CD4-positive, alpha-beta memory T cell (primary cell): Measurements from ENCODE around the gene TRPV2. TPM values are rescaled to one million over a fixed set of nuclear protein-coding genes. Genes with fewer than 3 reads are reported as not detected.
A peak's percentile ranks its signal among the peaks of the same experiment; 100 is the strongest.

Source experiments
- CTCF ChIA-PET: fragments of 350-600 bp; sonication (Branson Sonifier 250); formaldehyde crosslinking; loops from one replicate; lab custom pipeline; 2021; ENCODE audit warnings: inconsistent platforms; ENCODE audit not compliant: partially characterized antibody; lab: Charles Lee
- POLR2A ChIA-PET: fragments of 350-600 bp; sonication (Branson Sonifier 250); formaldehyde crosslinking; loops from one replicate; lab custom pipeline; 2021; ENCODE audit not compliant: partially characterized antibody; lab: Charles Lee
- DNase-seq, 5 donors: peaks; one replicate each; pipeline versions ENCODE4 v3.0.0 to v3.0.0-alpha.2; 2020 to 2022; ENCODE audit warnings: mixed read lengths in 1 of 5
- H3K27ac ChIP-seq: one replicate; pipeline ENCODE4 v1.7.0; 2013; ENCODE audit warnings: low read depth, low read length
- H3K27me3 ChIP-seq: 2 replicates; pipeline ENCODE4 v1.7.0; 2013; ENCODE audit warnings: mild to moderate bottlenecking, low read length, moderate library complexity; ENCODE audit not compliant: insufficient read depth
- H3K36me3 ChIP-seq: 2 replicates; pipeline ENCODE4 v1.7.0; 2013; ENCODE audit warnings: mild to moderate bottlenecking, low read length, moderate library complexity; ENCODE audit not compliant: insufficient read depth
- H3K4me1 ChIP-seq: 2 replicates; pipeline ENCODE4 v1.7.0; 2013; ENCODE audit warnings: mild to moderate bottlenecking, low read length, moderate library complexity; ENCODE audit not compliant: insufficient read depth
- H3K4me3 ChIP-seq, 2 donors: one replicate each; pipeline ENCODE4 v1.7.0; 2013; ENCODE audit warnings: low read length in 2 of 2, mild to moderate bottlenecking in 1 of 2
- H3K9me3 ChIP-seq, 2 donors: one replicate each; pipeline ENCODE4 v1.7.0; 2013; ENCODE audit warnings: low read length in 2 of 2, control low read depth in 1 of 2; ENCODE audit not compliant: control insufficient read depth in 1 of 2
- H3K27ac Mint-ChIP-seq, 7 donors: one replicate each; pipeline ENCODE4 v1.8.0; 2020 to 2021; ENCODE audit warnings: mixed read lengths in 7 of 7, mild to moderate bottlenecking in 6 of 7, inconsistent platforms in 3 of 7, moderate library complexity in 3 of 7
- H3K27me3 Mint-ChIP-seq, 2 donors: one replicate each; pipeline ENCODE4 v1.8.0; 2020 to 2021; ENCODE audit warnings: mixed read lengths in 2 of 2
- H3K36me3 Mint-ChIP-seq, 2 donors: one replicate each; pipeline ENCODE4 v1.8.0; 2020 to 2021; ENCODE audit warnings: mixed read lengths in 2 of 2, inconsistent platforms in 1 of 2, mild to moderate bottlenecking in 1 of 2
- H3K4me1 Mint-ChIP-seq, 4 donors: one replicate each; pipeline ENCODE4 v1.8.0; 2020 to 2021; ENCODE audit warnings: mixed read lengths in 4 of 4, mild to moderate bottlenecking in 1 of 4
- H3K4me3 Mint-ChIP-seq, 8 donors: one replicate each; pipeline ENCODE4 v1.8.0; 2020 to 2021; ENCODE audit warnings: mixed read lengths in 8 of 8, mild to moderate bottlenecking in 7 of 8, moderate library complexity in 6 of 8, inconsistent platforms in 3 of 8
- H3K9me3 Mint-ChIP-seq, 8 donors: one replicate each; pipeline ENCODE4 v1.8.0; 2020 to 2021; ENCODE audit warnings: mixed read lengths in 8 of 8, mild to moderate bottlenecking in 5 of 8, inconsistent platforms in 3 of 8, moderate library complexity in 1 of 8
- intact Hi-C: fragments of 100-400 bp; cut with micrococcal nuclease; formaldehyde crosslinking; loops from one replicate; pipeline ENCODE4 v1.15.1; 2023
- polyA plus RNA-seq, 2 donors: library from polyadenylated mRNA; unstranded; fragments of 300-500 nt; fragmentation: Illumina TruSeq; gene quantifications; one replicate each; pipeline ENCODE4 v1.2.3, GENCODE V29; 2021
- total RNA-seq, 2 experiments: library from RNA; stranded (reverse); gene quantifications; one replicate each; pipeline ENCODE4 v1.2.3, GENCODE V29; 2021

TRPV2 gene
- total and polyA plus RNA-seq, 4 experiments from 2014 or later, result 95.0 to 127 (median 109) TPM

GRCh38 chr17:16379654-16380053, 35.7 kb upstream of the TRPV2 start:
- H3K36me3 ChIP-seq, result peaks cover 11% of the 10 kb centered on the region
- no peaks in the 10 kb centered on the region for H3K9me3 ChIP-seq
- H3K4me1 ChIP-seq, result peaks cover 25% of the 10 kb centered on the region
- no peak overlapping the region for H3K27ac ChIP-seq
- H3K4me3 ChIP-seq, result no peak overlapping the region
- Mint-ChIP-seq H3K4me1 (peaks cover 28 to 43% (median 37%) of the 10 kb centered on the region in 4 donors), H3K27me3 (peaks cover 0 to 4% of the 10 kb centered on the region in 2 donors), H3K4me3 (peak overlapping the region in 1 of 8 donors; percentile 12), H3K36me3 (peaks cover 20 to 39% of the 10 kb centered on the region in 2 donors), H3K9me3 (peaks cover 0 to 9% (median 0%) of the 10 kb centered on the region in 8 donors), H3K27ac (peak overlapping the region in 2 of 7 donors; percentile 31 to 100)
- POLR2A ChIA-PET, result interaction anchor here (1.6 to 4.4 kb wide), 3 partner anchors 11 to 209 kb away, joined by 4 to 82 read pairs (median 5); no protein-coding TSS in a partner anchor
- no peak for DNase-seq
- CTCF ChIA-PET, result interaction anchor here (1.0 to 8.0 kb wide), 2 partner anchors 15 to 36 kb away, joined by 5 to 60 read pairs; partner anchors contain the start of gene TRPV2
- intact Hi-C loops, result loop anchor here (5.0 kb wide), 2 partner anchors 73 to 158 kb away; no protein-coding TSS in a partner anchor
- no peaks in the 10 kb centered on the region for H3K27me3 ChIP-seq

GRCh38 chr17:16380640-16381495, 34.5 kb upstream of the TRPV2 start, which contains the start of gene UBB:
TSS of gene UBB (plus strand) at chr17:16381091. CDS start at chr17:16381908, 817 bp downstream.
- Mint-ChIP-seq H3K4me1 (peaks cover 28 to 49% (median 39%) of the 10 kb centered on the region in 4 donors), H3K27me3 (peaks cover 0 to 4% of the 10 kb centered on the region in 2 donors), H3K9me3 (peaks cover 0 to 9% (median 0%) of the 10 kb centered on the region in 8 donors), H3K27ac (peak within 1 kb of the TSS; percentile 94 to 100 (median 99)), H3K36me3 (peaks cover 20 to 39% of the 10 kb centered on the region in 2 donors), H3K4me3 (peak within 1 kb of the TSS; percentile 86 to 99 (median 94))
- no peaks in the 10 kb centered on the region for H3K27me3 ChIP-seq
- CTCF ChIA-PET, result interaction anchor here (1.0 to 1.9 kb wide), 7 partner anchors 17 to 155 kb away, joined by 4 to 7 read pairs (median 5); partner anchors contain the start of genes CENPV and TRPV2
- H3K4me3 ChIP-seq, result peak within 1 kb of the TSS; percentile 72 to 94
- no peaks in the 10 kb centered on the region for H3K9me3 ChIP-seq
- H3K27ac ChIP-seq, result peak within 1 kb of the TSS; percentile 91
- peak; percentile 93 to 98 (median 97) for DNase-seq
- POLR2A ChIA-PET, result interaction anchor here (0.6 to 4.5 kb wide), 30 partner anchors 11 to 748 kb away, joined by 3 to 129 read pairs (median 4); partner anchors contain the start of genes CENPV, PIGL and TRPV2
- intact Hi-C loops, result loop anchor here (1.0 to 5.0 kb wide), 6 partner anchors 28 to 164 kb away; partner anchors contain the start of genes CENPV and PIGL
- peaks cover 11% of the 10 kb centered on the region for H3K36me3 ChIP-seq
- peaks cover 25% of the 10 kb centered on the region for H3K4me1 ChIP-seq

DNA sequence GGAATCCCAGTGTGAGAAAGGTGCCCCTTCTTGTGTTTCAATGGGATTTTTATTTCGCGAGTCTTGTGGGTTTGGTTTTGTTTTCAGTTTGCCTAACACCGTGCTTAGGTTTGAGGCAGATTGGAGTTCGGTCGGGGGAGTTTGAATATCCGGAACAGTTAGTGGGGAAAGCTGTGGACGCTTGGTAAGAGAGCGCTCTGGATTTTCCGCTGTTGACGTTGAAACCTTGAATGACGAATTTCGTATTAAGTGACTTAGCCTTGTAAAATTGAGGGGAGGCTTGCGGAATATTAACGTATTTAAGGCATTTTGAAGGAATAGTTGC, 33.9 kb upstream of the TRPV2 start:
- peaks cover 20 to 39% of the 10 kb centered on the region in 2 donors for H3K36me3 Mint-ChIP-seq
- H3K36me3 ChIP-seq, result peaks cover 11% of the 10 kb centered on the region
- no peaks in the 10 kb centered on the region for H3K27me3 ChIP-seq
- H3K27me3 Mint-ChIP-seq, result peaks cover 0 to 4% of the 10 kb centered on the region in 2 donors
- no peaks in the 10 kb centered on the region for H3K9me3 ChIP-seq
- peak overlapping the region; percentile 86 to 99 (median 94) for H3K4me3 Mint-ChIP-seq
- H3K4me1 Mint-ChIP-seq, result peaks cover 29 to 51% (median 40%) of the 10 kb centered on the region in 4 donors
- H3K27ac Mint-ChIP-seq, result peak overlapping the region; percentile 94 to 100 (median 99)
- intact Hi-C loops, result loop anchor here (1.0 to 5.0 kb wide), 6 partner anchors 28 to 164 kb away; partner anchors contain the start of genes CENPV and PIGL
- peaks cover 0 to 9% (median 0%) of the 10 kb centered on the region in 8 donors for H3K9me3 Mint-ChIP-seq
- peaks cover 29% of the 10 kb centered on the region for H3K4me1 ChIP-seq
- peak overlapping the region; percentile 91 for H3K27ac ChIP-seq
- DNase-seq, result peak in 1 of 5 donors; percentile 75
- H3K4me3 ChIP-seq, result peak overlapping the region; percentile 59 to 72
- POLR2A ChIA-PET, result interaction anchor here (1.0 to 4.5 kb wide), 20 partner anchors 11 to 748 kb away, joined by 3 to 129 read pairs (median 5); partner anchors contain the start of genes CENPV, PIGL and TRPV2
- CTCF ChIA-PET, result interaction anchor here (0.6 to 1.9 kb wide), 7 partner anchors 18 to 155 kb away, joined by 3 to 7 read pairs (median 4); partner anchors contain the start of gene CENPV

GRCh38 chr17:16383216-16383615, 32.2 kb upstream of the TRPV2 start:
- peak overlapping the region in 5 of 7 donors; percentile 19 to 100 (median 60) for H3K27ac Mint-ChIP-seq

DNA sequence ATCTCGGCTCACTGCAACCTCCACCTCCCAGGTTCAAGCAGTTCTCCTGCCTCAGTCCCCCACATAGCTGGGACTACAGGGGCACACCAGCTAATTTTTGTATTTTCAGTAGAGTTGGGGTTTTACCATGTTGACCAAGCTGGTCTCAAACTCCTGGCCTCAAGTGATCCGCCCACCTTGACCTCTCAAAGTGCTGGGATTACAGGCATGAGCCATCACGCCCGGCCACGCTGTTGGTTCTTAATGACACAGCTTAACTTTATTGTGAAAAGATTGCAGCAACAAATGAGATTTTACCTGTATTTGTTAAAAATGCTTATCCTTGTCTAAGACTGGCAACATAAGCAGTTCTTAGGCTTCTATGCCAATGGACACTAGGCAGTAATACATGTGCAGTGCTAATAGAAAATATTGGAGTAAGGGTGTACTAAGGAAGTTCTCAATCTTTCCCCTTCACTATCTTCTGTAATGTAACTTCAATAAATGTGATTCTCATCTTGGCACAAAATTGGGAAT, 31.5 kb upstream of the TRPV2 start:
- Mint-ChIP-seq H3K9me3 (peaks cover 0 to 9% (median 0%) of the 10 kb centered on the region in 8 donors), H3K27ac (peak overlapping the region in 4 of 7 donors; percentile 15 to 100 (median 82)), H3K4me3 (peak overlapping the region; percentile 3 to 66 (median 37)), H3K36me3 (peaks cover 20 to 39% of the 10 kb centered on the region in 2 donors), H3K27me3 (peaks cover 0 to 8% of the 10 kb centered on the region in 2 donors), H3K4me1 (peaks cover 36 to 62% (median 50%) of the 10 kb centered on the region in 4 donors)
- ChIA-PET CTCF (interaction anchor here (1.2 to 5.9 kb wide), 5 partner anchors 20 to 70 kb away, joined by 3 to 86 read pairs (median 5); partner anchors contain the start of gene TRPV2), POLR2A (interaction anchor here (0.8 to 4.5 kb wide), 6 partner anchors 20 to 167 kb away, joined by 3 to 129 read pairs (median 16); partner anchors contain the start of genes PIGL and TRPV2)
- Histone ChIP-seq H3K27me3 (no peaks in the 10 kb centered on the region), H3K9me3 (no peaks in the 10 kb centered on the region), H3K4me3 (no peak overlapping the region), H3K27ac (no peak overlapping the region), H3K4me1 (peaks cover 30% of the 10 kb centered on the region), H3K36me3 (peaks cover 11% of the 10 kb centered on the region)
- DNase-seq, result no peak
- intact Hi-C loops, result loop anchor here (5.0 kb wide), 2 partner anchors 68 to 153 kb away; no protein-coding TSS in a partner anchor

More at GRCh38 chr17:16383216-16383615, 32.2 kb upstream of the TRPV2 start:
- CTCF ChIA-PET, result interaction anchor here (1.2 to 5.9 kb wide), 5 partner anchors 19 to 70 kb away, joined by 3 to 86 read pairs (median 5); partner anchors contain the start of gene TRPV2
- H3K27me3 Mint-ChIP-seq, result peaks cover 0 to 8% of the 10 kb centered on the region in 2 donors
- peaks cover 0 to 9% (median 0%) of the 10 kb centered on the region in 8 donors for H3K9me3 Mint-ChIP-seq
- Histone ChIP-seq H3K27me3 (no peaks in the 10 kb centered on the region), H3K36me3 (peaks cover 11% of the 10 kb centered on the region), H3K4me1 (peaks cover 30% of the 10 kb centered on the region), H3K27ac (no peak overlapping the region), H3K4me3 (no peak overlapping the region), H3K9me3 (no peaks in the 10 kb centered on the region)
- peaks cover 36 to 62% (median 50%) of the 10 kb centered on the region in 4 donors for H3K4me1 Mint-ChIP-seq
- POLR2A ChIA-PET, result interaction anchor here (0.7 to 4.5 kb wide), 7 partner anchors 20 to 166 kb away, joined by 3 to 129 read pairs (median 4); partner anchors contain the start of genes PIGL and TRPV2
- H3K36me3 Mint-ChIP-seq, result peaks cover 20 to 39% of the 10 kb centered on the region in 2 donors
- no peak for DNase-seq
- intact Hi-C loops, result loop anchor here (5.0 kb wide), 2 partner anchors 69 to 154 kb away; no protein-coding TSS in a partner anchor
- H3K4me3 Mint-ChIP-seq, result peak overlapping the region; percentile 3 to 86 (median 37)

DNA sequence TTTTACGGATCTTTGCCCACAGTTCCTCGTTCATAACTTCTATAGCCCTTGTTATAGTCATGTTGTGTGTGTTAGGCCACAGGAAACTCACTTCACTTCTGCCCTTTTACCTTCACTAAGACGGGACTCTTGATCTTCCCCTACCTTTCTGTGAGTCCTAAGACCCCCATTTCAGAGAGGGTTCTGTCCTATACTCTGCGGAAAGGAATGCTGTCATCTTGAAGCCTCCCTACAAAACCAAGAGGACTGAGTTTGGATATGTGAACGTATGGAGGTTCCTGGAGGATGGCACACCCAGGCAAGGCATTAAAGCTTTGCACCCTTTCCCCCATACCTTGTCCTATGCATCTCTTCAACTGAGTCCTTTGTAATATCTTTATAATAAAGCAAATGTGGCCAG, 30.8 kb upstream of the TRPV2 start:
- peak overlapping the region in 3 of 7 donors; percentile 5 to 100 (median 77) for H3K27ac Mint-ChIP-seq
- H3K27me3 Mint-ChIP-seq, result peaks cover 0 to 8% of the 10 kb centered on the region in 2 donors

More for the DNA sequence above, 30.8 kb upstream of the TRPV2 start:
- Mint-ChIP-seq H3K9me3 (peaks cover 0 to 9% (median 0%) of the 10 kb centered on the region in 8 donors), H3K4me3 (peak overlapping the region in 5 of 8 donors; percentile 16 to 66 (median 35)), H3K36me3 (peaks cover 20 to 39% of the 10 kb centered on the region in 2 donors), H3K4me1 (peaks cover 36 to 62% (median 50%) of the 10 kb centered on the region in 4 donors)
- H3K4me3 ChIP-seq, result no peak overlapping the region
- H3K36me3 ChIP-seq, result peaks cover 11% of the 10 kb centered on the region
- H3K4me1 ChIP-seq, result peaks cover 30% of the 10 kb centered on the region
- ChIA-PET POLR2A (interaction anchor here (1.0 to 2.4 kb wide), 2 partner anchors 29 to 31 kb away, joined by 3 to 14 read pairs; partner anchors contain the start of gene TRPV2), CTCF (interaction anchor here (0.6 to 5.9 kb wide), 9 partner anchors 18 to 137 kb away, joined by 3 to 86 read pairs (median 9); partner anchors contain the start of gene TRPV2)
- no peaks in the 10 kb centered on the region for H3K9me3 ChIP-seq
- H3K27me3 ChIP-seq, result no peaks in the 10 kb centered on the region
- DNase-seq, result no peak
- H3K27ac ChIP-seq, result no peak overlapping the region
- intact Hi-C loops, result loop anchor here (5.0 kb wide), 2 partner anchors 68 to 153 kb away; no protein-coding TSS in a partner anchor
